Osteoblast (primary cell): Measurements from ENCODE around the gene HS6ST1. TPM values are rescaled to one million over a fixed set of nuclear protein-coding genes. Genes with fewer than 3 reads are reported as not detected.

ENCODE experiments used
- DNase-seq: peaks from one replicate; pipeline ENCODE4 v3.0.0; 2011; ENCODE audit warnings: low spot score, mixed read lengths; ENCODE audit not compliant: insufficient read length; ENCODE audit errors: missing footprints
- H2AFZ ChIP-seq: 2 replicates; pipeline ENCODE4 v1.6.0; 2011; ENCODE audit warnings: mild to moderate bottlenecking, low read length
- H3K27ac ChIP-seq: 2 replicates; pipeline ENCODE4 v1.5.1; 2011; ENCODE audit warnings: mild to moderate bottlenecking, low read depth, low read length, moderate library complexity
- H3K27me3 ChIP-seq: 2 replicates; pipeline ENCODE4 v1.6.0; 2012; ENCODE audit warnings: mild to moderate bottlenecking, control low read depth, inconsistent platforms, low read length, moderate library complexity; ENCODE audit not compliant: insufficient read depth
- H3K36me3 ChIP-seq: 2 replicates; pipeline ENCODE4 v1.5.1; 2011; ENCODE audit warnings: mild to moderate bottlenecking, low read length, control low read depth, moderate library complexity; ENCODE audit not compliant: insufficient read depth
- H3K4me1 ChIP-seq: 2 replicates; pipeline ENCODE4 v1.5.1; 2011; ENCODE audit warnings: mild to moderate bottlenecking, low read length, control low read depth, moderate library complexity; ENCODE audit not compliant: insufficient read depth
- H3K4me2 ChIP-seq: 2 replicates; pipeline ENCODE4 v1.6.0; 2011; ENCODE audit warnings: mild to moderate bottlenecking, low read length; ENCODE audit not compliant: insufficient read depth
- H3K4me3 ChIP-seq: fragments of 200-600 bp; sonication (generic); 3 replicates; pipeline ENCODE4 v1.5.1; 2012; ENCODE audit warnings: mild to moderate bottlenecking, low read length, inconsistent platforms; ENCODE audit not compliant: insufficient read depth
- H3K79me2 ChIP-seq: 2 replicates; pipeline ENCODE4 v1.6.0; 2012; ENCODE audit warnings: mild to moderate bottlenecking, low read length, control low read depth, inconsistent platforms; ENCODE audit not compliant: insufficient read depth
- H3K9me3 ChIP-seq: 2 replicates; pipeline ENCODE4 v1.5.1; 2011; ENCODE audit warnings: low read depth, low read length, control low read depth
- H4K20me1 ChIP-seq: 2 replicates; pipeline ENCODE4 v1.6.0; 2012; ENCODE audit warnings: mild to moderate bottlenecking, low read length, control low read depth; ENCODE audit not compliant: insufficient read depth
- total RNA-seq: library from RNA; depleted of rRNA; stranded (reverse); fragments of >200 nt; gene quantifications from 2 replicates; pipeline ENCODE4 v1.2.3, GENCODE V29; 2012
- TF ChIP-seq, protein P1 (sequence below): IDR thresholded peaks from 2 replicates; pipeline ENCODE4 v1.5.1; 2011; ENCODE audit warnings: mild to moderate bottlenecking, low read depth, low read length, moderate library complexity; ENCODE audit errors: extremely low read depth

The HS6ST1 gene
- total RNA-seq, 1 donor: 18.8 TPM

DNA sequence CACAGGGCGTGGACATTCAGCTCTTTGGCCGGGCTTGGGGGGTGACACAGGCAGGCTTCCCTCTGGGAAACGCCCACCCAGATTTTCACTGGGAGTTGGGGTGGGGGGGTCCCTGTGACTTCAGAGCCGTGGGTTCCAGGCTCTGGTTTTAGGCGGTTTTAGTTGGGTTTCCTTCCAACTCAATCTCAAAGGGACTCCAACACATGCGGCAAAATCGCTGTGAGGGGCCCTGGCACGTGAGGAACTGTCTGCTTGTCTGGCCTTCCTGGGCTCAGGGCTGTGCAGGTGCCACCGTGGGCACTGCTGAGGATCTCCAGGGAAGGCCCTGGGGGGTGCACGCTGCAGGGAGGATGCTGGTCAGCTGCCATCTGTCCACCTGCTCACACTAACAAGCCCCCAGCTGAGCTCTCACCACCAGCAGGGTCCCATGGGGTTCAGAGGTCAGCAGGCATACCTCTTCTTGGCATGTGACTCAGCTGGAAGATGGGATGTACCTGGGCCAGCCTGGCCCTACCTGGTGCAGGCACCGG is 11.7 kb downstream of the HS6ST1 start:
- H4K20me1 ChIP-seq: peaks cover 18% of the 10 kb centered on the region
- H3K27ac ChIP-seq: peak overlapping the region; percentile 95
- peaks cover 34% of the 10 kb centered on the region for H3K79me2 ChIP-seq
- DNase-seq: peak; percentile 29
- peaks cover 29% of the 10 kb centered on the region for H3K4me1 ChIP-seq
- TF ChIP-seq, protein P1, sequence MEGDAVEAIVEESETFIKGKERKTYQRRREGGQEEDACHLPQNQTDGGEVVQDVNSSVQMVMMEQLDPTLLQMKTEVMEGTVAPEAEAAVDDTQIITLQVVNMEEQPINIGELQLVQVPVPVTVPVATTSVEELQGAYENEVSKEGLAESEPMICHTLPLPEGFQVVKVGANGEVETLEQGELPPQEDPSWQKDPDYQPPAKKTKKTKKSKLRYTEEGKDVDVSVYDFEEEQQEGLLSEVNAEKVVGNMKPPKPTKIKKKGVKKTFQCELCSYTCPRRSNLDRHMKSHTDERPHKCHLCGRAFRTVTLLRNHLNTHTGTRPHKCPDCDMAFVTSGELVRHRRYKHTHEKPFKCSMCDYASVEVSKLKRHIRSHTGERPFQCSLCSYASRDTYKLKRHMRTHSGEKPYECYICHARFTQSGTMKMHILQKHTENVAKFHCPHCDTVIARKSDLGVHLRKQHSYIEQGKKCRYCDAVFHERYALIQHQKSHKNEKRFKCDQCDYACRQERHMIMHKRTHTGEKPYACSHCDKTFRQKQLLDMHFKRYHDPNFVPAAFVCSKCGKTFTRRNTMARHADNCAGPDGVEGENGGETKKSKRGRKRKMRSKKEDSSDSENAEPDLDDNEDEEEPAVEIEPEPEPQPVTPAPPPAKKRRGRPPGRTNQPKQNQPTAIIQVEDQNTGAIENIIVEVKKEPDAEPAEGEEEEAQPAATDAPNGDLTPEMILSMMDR: no peak
- H3K9me3 ChIP-seq: no peaks in the 10 kb centered on the region
- H3K4me2 ChIP-seq: no peak overlapping the region
- H3K4me3 ChIP-seq: no peak overlapping the region
- no peaks in the 10 kb centered on the region for H3K27me3 ChIP-seq
- H2AFZ ChIP-seq: no peak overlapping the region
- no peaks in the 10 kb centered on the region for H3K36me3 ChIP-seq

DNA sequence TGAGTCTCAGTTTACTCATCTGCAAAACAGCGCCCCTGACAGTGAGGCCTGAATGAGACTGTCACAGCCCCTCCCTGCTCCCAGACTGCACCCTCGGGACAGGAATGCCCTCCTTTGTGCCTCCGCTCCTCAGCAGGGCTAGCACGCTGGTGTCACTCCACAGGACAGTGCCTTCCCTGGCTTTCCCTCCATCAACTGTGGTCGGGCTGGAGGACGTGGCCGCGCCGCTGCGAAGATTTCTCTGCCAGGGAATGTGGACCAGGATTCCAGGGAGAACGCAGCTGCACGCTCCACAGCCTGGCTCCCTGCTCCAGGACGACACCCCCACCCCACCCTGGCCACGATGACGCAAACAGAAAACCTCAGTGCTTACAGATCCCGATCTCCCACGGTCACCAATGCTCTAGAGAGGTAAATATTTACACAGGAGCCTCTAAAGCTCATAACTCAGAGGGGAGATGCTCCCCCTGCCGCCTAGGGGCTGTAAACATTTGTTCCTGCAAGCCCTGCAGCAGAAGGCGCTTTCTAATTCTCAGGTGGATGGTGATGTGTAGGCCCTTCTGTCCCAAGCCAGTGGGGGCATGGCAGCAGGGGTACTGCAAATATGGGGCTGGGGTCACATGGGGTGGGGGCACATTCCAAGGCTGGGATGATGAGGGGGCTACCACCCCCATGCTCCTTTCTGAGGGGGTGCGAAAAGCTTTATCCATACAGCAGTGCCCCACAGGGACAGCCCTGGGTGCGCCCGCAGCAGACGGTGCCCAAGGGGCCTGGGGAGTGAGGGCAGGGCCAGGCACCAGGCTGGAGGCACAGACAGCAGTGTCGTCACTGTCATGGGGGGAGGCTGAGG is 12.4 kb downstream of the HS6ST1 start:
- peak overlapping the region; percentile 32 for H3K4me3 ChIP-seq
- H4K20me1 ChIP-seq: peaks cover 11% of the 10 kb centered on the region
- no peaks in the 10 kb centered on the region for H3K9me3 ChIP-seq
- H3K4me2 ChIP-seq: peak overlapping the region; percentile 66
- TF ChIP-seq, protein P1: peak; percentile 58
- no peaks in the 10 kb centered on the region for H3K27me3 ChIP-seq
- H3K27ac ChIP-seq: peak overlapping the region; percentile 95
- peak; percentile 99 for DNase-seq
- peaks cover 34% of the 10 kb centered on the region for H3K4me1 ChIP-seq
- peak overlapping the region; percentile 67 for H2AFZ ChIP-seq
- H3K79me2 ChIP-seq: peaks cover 29% of the 10 kb centered on the region
- no peaks in the 10 kb centered on the region for H3K36me3 ChIP-seq

DNA sequence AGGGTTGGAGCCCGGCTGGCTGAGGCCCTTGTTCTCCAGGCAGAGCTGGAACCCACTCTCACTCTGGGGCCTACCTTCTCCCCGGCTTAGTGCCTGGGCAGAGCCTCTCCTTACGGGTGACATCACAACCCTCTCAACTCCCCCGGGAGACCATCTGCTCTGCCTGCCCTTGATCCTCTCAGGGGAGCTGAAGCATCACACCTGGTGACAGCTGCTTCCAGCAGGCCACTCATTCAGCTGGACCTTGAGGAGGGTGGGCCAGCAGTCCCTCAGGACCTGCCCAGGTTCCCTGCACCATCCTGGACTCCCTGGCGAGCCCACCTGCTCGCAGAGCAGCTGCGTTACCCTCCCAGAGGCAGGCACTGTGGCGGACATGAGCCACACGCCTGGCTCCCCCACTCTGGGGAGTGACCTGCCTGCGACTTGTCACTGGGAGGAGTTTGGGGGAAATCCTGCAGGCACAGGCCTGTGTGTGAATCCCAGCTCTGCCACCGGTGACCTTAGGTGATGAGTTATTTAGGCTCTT is 13.1 kb downstream of the HS6ST1 start:
- Histone ChIP-seq H3K4me3 (peak overlapping the region; percentile 32), H3K79me2 (peaks cover 27% of the 10 kb centered on the region), H3K4me1 (peaks cover 40% of the 10 kb centered on the region), H3K9me3 (no peaks in the 10 kb centered on the region), H4K20me1 (peaks cover 11% of the 10 kb centered on the region), H3K27me3 (no peaks in the 10 kb centered on the region), H3K4me2 (peak overlapping the region; percentile 66), H3K27ac (peak overlapping the region; percentile 95), H3K36me3 (no peaks in the 10 kb centered on the region), H2AFZ (peak overlapping the region; percentile 67)
- DNase-seq: no peak
- TF ChIP-seq, protein P1: no peak
